WTC11 (cell line): ENCODE measurements around the gene ESRRG.

Experiments
- CTCF ChIP-seq: fragments of 200-600 bp; IDR thresholded peaks from 2 replicates; pipeline ENCODE4 v1.8.0; 2022; ENCODE audit warnings: antibody characterized with exemption
- ESRRA ChIP-seq: sonication (generic); formaldehyde crosslinking; IDR thresholded peaks from 2 replicates; pipeline ENCODE4 v1.8.1; 2022; ENCODE audit warnings: mild to moderate bottlenecking, missing genetic modification reagents, borderline replicate concordance
- JUN ChIP-seq: sonication (generic); formaldehyde crosslinking; IDR thresholded peaks from 2 replicates; pipeline ENCODE4 v1.8.0; 2023; ENCODE audit warnings: mild to moderate bottlenecking, missing genetic modification reagents
- MLX ChIP-seq: sonication (generic); formaldehyde crosslinking; IDR thresholded peaks from 2 replicates; pipeline ENCODE4 v1.8.1; 2023; ENCODE audit warnings: mild to moderate bottlenecking, missing genetic modification reagents, moderate library complexity
- NFE2L1 ChIP-seq: sonication (generic); formaldehyde crosslinking; IDR thresholded peaks from 2 replicates; pipeline ENCODE4 v1.8.1; 2023; ENCODE audit warnings: missing genetic modification reagents
- SP1 ChIP-seq: sonication (generic); formaldehyde crosslinking; conservative IDR thresholded peaks from 2 replicates; pipeline ENCODE4 v1.8.1; 2022; ENCODE audit warnings: missing genetic modification reagents
- STAT6 ChIP-seq: sonication (generic); formaldehyde crosslinking; conservative IDR thresholded peaks from 2 replicates; pipeline ENCODE4 v1.8.1; 2023; ENCODE audit warnings: mild to moderate bottlenecking, low read depth, missing genetic modification reagents, moderate library complexity
- TCF7 ChIP-seq: sonication (generic); formaldehyde crosslinking; IDR thresholded peaks from 2 replicates; pipeline ENCODE4 v1.8.0; 2022; ENCODE audit warnings: mild to moderate bottlenecking, low read depth, missing genetic modification reagents, moderate library complexity
- TEAD1 ChIP-seq: sonication (generic); formaldehyde crosslinking; IDR thresholded peaks from 2 replicates; pipeline ENCODE4 v1.8.0; 2022; ENCODE audit warnings: mild to moderate bottlenecking, missing genetic modification reagents
- USF2 ChIP-seq: sonication (generic); formaldehyde crosslinking; IDR thresholded peaks from 2 replicates; pipeline ENCODE4 v1.8.1; 2023; ENCODE audit warnings: mild to moderate bottlenecking, missing genetic modification reagents, moderate library complexity
- ZNF121 ChIP-seq: sonication (generic); formaldehyde crosslinking; IDR thresholded peaks from 2 replicates; pipeline ENCODE4 v1.8.0; 2023; ENCODE audit warnings: missing genetic modification reagents
- ZNF219 ChIP-seq: sonication (generic); formaldehyde crosslinking; IDR thresholded peaks from 2 replicates; pipeline ENCODE4 v1.8.0; 2023; ENCODE audit warnings: missing genetic modification reagents, mild to moderate bottlenecking, borderline replicate concordance
- ZNF512 ChIP-seq: sonication (generic); formaldehyde crosslinking; IDR thresholded peaks from 2 replicates; pipeline ENCODE4 v1.8.1; 2022; ENCODE audit warnings: missing genetic modification reagents, borderline replicate concordance

DNA sequence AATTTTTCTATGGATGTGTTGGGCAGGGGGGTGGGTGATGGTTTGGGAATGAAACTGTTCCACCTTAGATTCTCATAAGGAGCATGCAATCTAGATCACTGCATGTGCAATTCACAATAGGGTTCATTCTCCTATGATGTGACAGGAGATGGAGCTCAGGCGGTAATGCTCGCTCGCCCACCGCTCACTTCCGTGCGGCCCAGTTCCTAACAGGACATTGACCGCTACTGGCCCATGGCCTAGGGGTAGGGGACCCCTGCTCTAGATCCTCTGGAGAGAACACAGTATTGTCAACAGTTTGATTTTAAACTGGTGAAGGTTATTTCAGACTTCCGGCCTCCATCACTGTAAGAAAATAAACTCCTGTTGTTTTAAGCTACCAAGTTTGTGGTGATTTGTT, 245.0 kb downstream of the ESRRG start:
- TF ChIP-seq CTCF, result no peak
- no peak for TF ChIP-seq ZNF219
- no peak for TF ChIP-seq ESRRA (CRISPR knock-in tag)
- TF ChIP-seq TCF7 (CRISPR knock-in tag), result no peak
- TF ChIP-seq JUN (CRISPR knock-in tag), result no peak
- TF ChIP-seq USF2 (CRISPR knock-in tag), result no peak
- no peak for TF ChIP-seq TEAD1 (CRISPR knock-in tag)
- no peak for TF ChIP-seq NFE2L1
- TF ChIP-seq ZNF121 (CRISPR knock-in tag), result no peak
- no peak for TF ChIP-seq SP1 (CRISPR knock-in tag)
- TF ChIP-seq MLX (CRISPR knock-in tag), result no peak
- no peak for TF ChIP-seq ZNF512 (CRISPR knock-in tag)
- TF ChIP-seq STAT6, result no peak
